Trophoblast cell (in vitro differentiated cells and primary cell): Measurements from ENCODE around the gene RAB18.

Experiments
- DNase-seq, 2 donors: peaks; one replicate each; pipeline ENCODE4 v3.0.0-alpha.2; 2016
- H2AFZ ChIP-seq: 2 replicates; pipeline ENCODE4 v1.6.1; 2013; ENCODE audit warnings: low read length, moderate library complexity, mild to moderate bottlenecking; ENCODE audit not compliant: insufficient read depth, poor library complexity
- H2AK5ac ChIP-seq: 2 replicates; pipeline ENCODE4 v1.6.1; 2013; ENCODE audit warnings: mild to moderate bottlenecking, low read length
- H2BK120ac ChIP-seq: 2 replicates; pipeline ENCODE4 v1.6.1; 2013; ENCODE audit warnings: low read length, mild to moderate bottlenecking, moderate library complexity; ENCODE audit not compliant: insufficient read depth, poor library complexity
- H2BK12ac ChIP-seq: 2 replicates; pipeline ENCODE4 v1.6.1; 2013; ENCODE audit warnings: mild to moderate bottlenecking, low read length, moderate library complexity
- H2BK5ac ChIP-seq: 2 replicates; pipeline ENCODE4 v1.6.1; 2013; ENCODE audit warnings: low read length, low read depth, moderate library complexity, mild to moderate bottlenecking; ENCODE audit not compliant: poor library complexity
- H3K14ac ChIP-seq: 2 replicates; pipeline ENCODE4 v1.6.1; 2013; ENCODE audit warnings: mild to moderate bottlenecking, low read length
- H3K18ac ChIP-seq: 2 replicates; pipeline ENCODE4 v1.6.1; 2013; ENCODE audit warnings: mild to moderate bottlenecking, low read length
- H3K23ac ChIP-seq: 2 replicates; pipeline ENCODE4 v1.6.1; 2013; ENCODE audit warnings: low read length
- H3K27ac ChIP-seq: 2 replicates; pipeline ENCODE4 v1.5.1; 2013; ENCODE audit warnings: low read depth, mild to moderate bottlenecking, inconsistent platforms, low read length, moderate library complexity
- H3K27me3 ChIP-seq: 2 replicates; pipeline ENCODE4 v1.6.1; 2013; ENCODE audit warnings: inconsistent platforms, mild to moderate bottlenecking, low read length, moderate library complexity; ENCODE audit not compliant: insufficient read depth
- H3K36me3 ChIP-seq, 2 experiments: 1 replicate in 1 of 2; 2 replicates in 1 of 2; pipeline ENCODE4 v1.6.1; 2013; ENCODE audit warnings: low read length in 2 of 2, mild to moderate bottlenecking in 2 of 2, moderate library complexity in 1 of 2; ENCODE audit not compliant: insufficient read depth in 2 of 2, control insufficient read depth in 1 of 2
- H3K4ac ChIP-seq: 2 replicates; pipeline ENCODE4 v1.6.1; 2013; ENCODE audit warnings: low read depth, mild to moderate bottlenecking, low read length, moderate library complexity
- H3K4me1 ChIP-seq, 2 experiments: 1 replicate in 1 of 2; 2 replicates in 1 of 2; pipeline ENCODE4 v1.6.1; 2013; ENCODE audit warnings: low read length in 2 of 2, mild to moderate bottlenecking in 2 of 2, moderate library complexity in 1 of 2; ENCODE audit not compliant: insufficient read depth in 2 of 2, control insufficient read depth in 1 of 2
- H3K4me2 ChIP-seq: 2 replicates; pipeline ENCODE4 v1.6.1; 2013; ENCODE audit warnings: inconsistent platforms, mild to moderate bottlenecking, low read length, moderate library complexity
- H3K4me3 ChIP-seq: 2 replicates; pipeline ENCODE4 v1.5.1; 2013; ENCODE audit warnings: mild to moderate bottlenecking, low read depth, low read length, inconsistent platforms
- H3K79me1 ChIP-seq: one replicate; pipeline ENCODE4 v1.6.1; 2013; ENCODE audit warnings: low read length
- H3K79me2 ChIP-seq: 2 replicates; pipeline ENCODE4 v1.6.1; 2013; ENCODE audit warnings: low read length, mild to moderate bottlenecking; ENCODE audit not compliant: control insufficient read depth, insufficient read depth, poor library complexity
- H3K9ac ChIP-seq: 2 replicates; pipeline ENCODE4 v1.6.1; 2013; ENCODE audit warnings: mild to moderate bottlenecking, low read length
- H3K9me3 ChIP-seq: 2 replicates; pipeline ENCODE4 v1.6.1; 2013; ENCODE audit warnings: low read depth, mild to moderate bottlenecking, control low read depth, inconsistent platforms, low read length; ENCODE audit not compliant: insufficient read depth
- H4K12ac ChIP-seq: 2 replicates; pipeline ENCODE4 v1.6.1; 2013; ENCODE audit warnings: low read depth, mild to moderate bottlenecking, low read length, moderate library complexity
- H4K8ac ChIP-seq: 2 replicates; pipeline ENCODE4 v1.6.1; 2013; ENCODE audit warnings: low read depth, mild to moderate bottlenecking, low read length, moderate library complexity
- H4K91ac ChIP-seq: one replicate; pipeline ENCODE4 v1.6.1; 2013; ENCODE audit warnings: low read depth, mild to moderate bottlenecking, low read length, moderate library complexity
- WGBS: extraction: QIAGEN DNeasy Blood & Tissue Kit; methylation state at CpG from one replicate; pipeline ENCODE4 v1.1.7; 2013; ENCODE audit warnings: missing lambda C conversion rate; ENCODE audit not compliant: insufficient read length, insufficient coverage; ENCODE audit errors: extremely low coverage; 5-methylcytosine and 5-hydroxymethylcytosine counted together

RAB18 gene

DNA sequence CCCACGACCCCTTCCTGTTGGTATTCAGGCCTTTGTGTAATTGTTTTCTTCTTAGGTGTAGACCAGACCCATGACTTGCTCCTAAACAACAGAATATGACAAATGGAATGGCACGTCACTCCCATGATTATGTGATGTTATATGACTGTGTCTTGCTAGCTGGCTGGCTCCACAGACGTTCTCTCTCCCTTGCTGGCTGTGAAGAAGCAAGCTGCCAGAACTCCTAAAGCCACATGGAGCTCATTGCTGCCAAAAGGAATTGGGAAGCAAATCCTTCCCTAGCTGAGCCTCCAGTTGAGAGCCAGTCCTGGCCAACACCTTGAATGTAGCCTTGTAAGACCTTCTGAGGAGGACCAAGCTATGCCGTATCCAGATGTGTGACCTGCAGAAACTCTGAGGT, 74.2 kb downstream of the RAB18 start:
- Histone ChIP-seq H3K9me3 (no peaks in the 10 kb centered on the region), H4K12ac (no peak overlapping the region), H3K18ac (no peak overlapping the region), H3K4me2 (no peak overlapping the region), H3K4me3 (no peak overlapping the region), H2BK120ac (no peak overlapping the region), H3K4me1 (no peaks in the 10 kb centered on the region), H3K27ac (no peak overlapping the region), H4K8ac (no peak overlapping the region), H2AFZ (no peak overlapping the region), H3K14ac (no peak overlapping the region), H3K79me1 (no peaks in the 10 kb centered on the region), H4K91ac (no peak overlapping the region), H3K23ac (no peak overlapping the region), H3K27me3 (no peaks in the 10 kb centered on the region), H2AK5ac (no peak overlapping the region), H3K4ac (no peak overlapping the region), H2BK12ac (no peak overlapping the region), H3K36me3 (no peaks in the 10 kb centered on the region), H3K9ac (no peak overlapping the region), H2BK5ac (no peak overlapping the region), H3K79me2 (no peaks in the 10 kb centered on the region)
- no peak for DNase-seq
- WGBS = no CpG with 5 or more reads among the region's 4 CpGs

GRCh38 chr10:27581225-27581624, 77.1 kb downstream of the RAB18 start:
- Histone ChIP-seq H3K18ac (no peak overlapping the region), H3K9ac (no peak overlapping the region), H2AFZ (no peak overlapping the region), H3K23ac (no peak overlapping the region), H2BK120ac (no peak overlapping the region), H3K79me2 (no peaks in the 10 kb centered on the region), H3K4me1 (no peaks in the 10 kb centered on the region), H3K27ac (no peak overlapping the region), H3K9me3 (no peaks in the 10 kb centered on the region), H2BK5ac (no peak overlapping the region), H3K27me3 (no peaks in the 10 kb centered on the region), H3K4me3 (no peak overlapping the region), H4K8ac (no peak overlapping the region), H2BK12ac (no peak overlapping the region), H4K12ac (no peak overlapping the region), H3K4ac (no peak overlapping the region), H4K91ac (no peak overlapping the region), H3K4me2 (no peak overlapping the region), H3K36me3 (no peaks in the 10 kb centered on the region), H3K79me1 (no peaks in the 10 kb centered on the region), H2AK5ac (no peak overlapping the region), H3K14ac (no peak overlapping the region)
- no peak for DNase-seq
- WGBS = no CpG with 5 or more reads among the region's 4 CpGs

- DNase-seq = no peak
- no peak overlapping the region for H3K9ac ChIP-seq
- WGBS = no CpG with 5 or more reads among the region's 2 CpGs
Observed at GRCh38 chr10:27584302-27584701, 80.2 kb downstream of the RAB18 start.

More at GRCh38 chr10:27584302-27584701, 80.2 kb downstream of the RAB18 start:
- Histone ChIP-seq H3K14ac (no peak overlapping the region), H3K27me3 (no peaks in the 10 kb centered on the region), H3K4ac (no peak overlapping the region), H4K91ac (no peak overlapping the region), H2BK12ac (no peak overlapping the region), H2BK5ac (no peak overlapping the region), H2BK120ac (no peak overlapping the region), H3K9me3 (no peaks in the 10 kb centered on the region), H3K27ac (no peak overlapping the region), H3K4me3 (no peak overlapping the region), H3K23ac (no peak overlapping the region), H3K36me3 (no peaks in the 10 kb centered on the region), H3K18ac (no peak overlapping the region), H2AFZ (no peak overlapping the region), H3K4me1 (no peaks in the 10 kb centered on the region), H4K8ac (no peak overlapping the region), H2AK5ac (no peak overlapping the region), H3K79me2 (no peaks in the 10 kb centered on the region), H3K4me2 (no peak overlapping the region), H4K12ac (no peak overlapping the region), H3K79me1 (no peaks in the 10 kb centered on the region)
